OCI-LY3 (cell line): ENCODE results near the gene KRTAP10-4.

ENCODE experiments used
- H2AFZ ChIP-seq: fragments of 200-600, 300-600 bp; shearing (Covaris generic); 2 replicates; pipeline ENCODE4 v1.6.0; 2014; ENCODE audit warnings: antibody characterized with exemption, low read depth, low read length
- H3K27ac ChIP-seq: fragments of 200-600, 300-600 bp; sonication (generic); 2 replicates; pipeline ENCODE4 v1.5.1; 2014; ENCODE audit warnings: mild to moderate bottlenecking, low read length, moderate library complexity, mixed read lengths
- H3K27me3 ChIP-seq: fragments of 200-600, 300-600 bp; sonication (generic); 2 replicates; pipeline ENCODE4 v1.6.1; 2014; ENCODE audit warnings: low read depth, low read length, mixed read lengths
- H3K36me3 ChIP-seq: fragments of 200-600, 300-600 bp; sonication (generic); replicated peaks from 2 replicates; pipeline ENCODE3; 2014; ENCODE audit warnings: low read depth, low read length, mixed read lengths
- H3K4me1 ChIP-seq: fragments of 300-600, 200-600 bp; sonication (generic); 2 replicates; pipeline ENCODE4 v1.6.1; 2014; ENCODE audit warnings: low read length, mixed read lengths
- H3K4me2 ChIP-seq: fragments of 200-600, 300-600 bp; sonication (generic); 2 replicates; pipeline ENCODE4 v1.6.1; 2014; ENCODE audit warnings: low read length, mixed read lengths
- H3K4me3 ChIP-seq: fragments of 300-600, 200-600 bp; sonication (generic); 2 replicates; pipeline ENCODE4 v1.5.1; 2014; ENCODE audit warnings: antibody characterized with exemption, mild to moderate bottlenecking, low read length, moderate library complexity
- H3K79me2 ChIP-seq: fragments of 300-600, 200-600 bp; shearing (Covaris generic); 2 replicates; pipeline ENCODE4 v1.6.1; 2014; ENCODE audit warnings: mild to moderate bottlenecking, low read length, mixed read lengths
- H3K9ac ChIP-seq: fragments of 300-600, 200-600 bp; shearing (Covaris generic); 2 replicates; pipeline ENCODE4 v1.6.0; 2014; ENCODE audit warnings: mild to moderate bottlenecking, low read length, moderate library complexity
- H3K9me3 ChIP-seq: fragments of 200-600, 300-600 bp; shearing (Covaris generic); 2 replicates; pipeline ENCODE4 v1.6.1; 2014; ENCODE audit warnings: low read length, mixed read lengths; ENCODE audit not compliant: insufficient read depth
- H4K20me1 ChIP-seq: fragments of 200-600, 300-600 bp; sonication (generic); 2 replicates; pipeline ENCODE4 v1.6.1; 2016; ENCODE audit warnings: low read length, mixed read lengths; ENCODE audit not compliant: insufficient read depth
- CTCF ChIP-seq: fragments of 200-600, 300-600 bp; sonication (generic); IDR thresholded peaks from 2 replicates; pipeline ENCODE4 v1.5.1; 2014; ENCODE audit warnings: antibody characterized with exemption, low read length, low read depth
- EZH2phosphoT487 ChIP-seq: fragments of 200-600 bp; shearing (Covaris generic); IDR thresholded peaks from 2 replicates; pipeline ENCODE4 v1.6.1; 2018; ENCODE audit warnings: antibody characterized with exemption, mixed run types, low read depth

The KRTAP10-4 gene

GRCh38 chr21:44617071-44617501 lies 43.6 kb downstream of the KRTAP10-4 start:
- Histone ChIP-seq H4K20me1 (no peaks in the 10 kb centered on the region), H3K27me3 (no peaks in the 10 kb centered on the region), H3K36me3 (no peaks in the 10 kb centered on the region), H2AFZ (no peak overlapping the region), H3K79me2 (no peaks in the 10 kb centered on the region), H3K9me3 (peaks cover 4% of the 10 kb centered on the region; the same call in 1 of the 2 replicates), H3K9ac (no peak overlapping the region), H3K4me2 (no peak overlapping the region), H3K27ac (no peak overlapping the region), H3K4me3 (no peak overlapping the region), H3K4me1 (no peaks in the 10 kb centered on the region)
- TF ChIP-seq CTCF (no peak), EZH2phosphoT487 (no peak)

GRCh38 chr21:44618504-44618903 lies 45.0 kb downstream of the KRTAP10-4 start:
- no peak overlapping the region for H3K9ac ChIP-seq
- TF ChIP-seq EZH2phosphoT487 (no peak), CTCF (no peak)
- H4K20me1 ChIP-seq = no peaks in the 10 kb centered on the region
- H3K4me2 ChIP-seq = no peak overlapping the region
- no peaks in the 10 kb centered on the region for H3K4me1 ChIP-seq
- no peaks in the 10 kb centered on the region for H3K79me2 ChIP-seq
- no peak overlapping the region for H3K4me3 ChIP-seq
- no peaks in the 10 kb centered on the region for H3K27me3 ChIP-seq
- H2AFZ ChIP-seq = no peak overlapping the region
- no peaks in the 10 kb centered on the region for H3K36me3 ChIP-seq
- no peak overlapping the region for H3K27ac ChIP-seq
- H3K9me3 ChIP-seq = peaks cover 4% of the 10 kb centered on the region; the same call in 1 of the 2 replicates

- TF ChIP-seq EZH2phosphoT487 = no peak
- TF ChIP-seq CTCF = no peak
- no peak overlapping the region for H3K4me2 ChIP-seq
- no peak overlapping the region for H3K27ac ChIP-seq
- no peaks in the 10 kb centered on the region for H3K36me3 ChIP-seq
- H3K9ac ChIP-seq = no peak overlapping the region
- peak overlapping the region; percentile 31; the same call in 1 of the 2 replicates for H2AFZ ChIP-seq
- peaks cover 4% of the 10 kb centered on the region; the same call in 1 of the 2 replicates for H3K9me3 ChIP-seq
- no peaks in the 10 kb centered on the region for H3K79me2 ChIP-seq
- no peaks in the 10 kb centered on the region for H4K20me1 ChIP-seq
- H3K27me3 ChIP-seq = no peaks in the 10 kb centered on the region
- no peak overlapping the region for H3K4me3 ChIP-seq
- H3K4me1 ChIP-seq = no peaks in the 10 kb centered on the region
Measured at GRCh38 chr21:44618909-44619308, 45.4 kb downstream of the KRTAP10-4 start.

- no peaks in the 10 kb centered on the region for H3K79me2 ChIP-seq
- no peaks in the 10 kb centered on the region for H3K27me3 ChIP-seq
- no peak overlapping the region for H2AFZ ChIP-seq
- no peak overlapping the region for H3K9ac ChIP-seq
- no peaks in the 10 kb centered on the region for H4K20me1 ChIP-seq
- H3K4me1 ChIP-seq = no peaks in the 10 kb centered on the region
- no peak overlapping the region for H3K4me2 ChIP-seq
- no peaks in the 10 kb centered on the region for H3K36me3 ChIP-seq
- TF ChIP-seq EZH2phosphoT487 = no peak
- no peak for TF ChIP-seq CTCF
- no peak overlapping the region for H3K4me3 ChIP-seq
- H3K27ac ChIP-seq = no peak overlapping the region
- H3K9me3 ChIP-seq = peaks cover 4% of the 10 kb centered on the region; the same call in 1 of the 2 replicates
Measured at GRCh38 chr21:44619886-44620285, 46.4 kb downstream of the KRTAP10-4 start.
